ENCODE data around the gene CELSR1. TPM values are rescaled to one million over a fixed set of nuclear protein-coding genes. Genes with fewer than 3 reads are reported as not detected.

The CELSR1 gene
- total RNA-seq, 1 donor from 2014 or later: 16.0 TPM

DNA sequence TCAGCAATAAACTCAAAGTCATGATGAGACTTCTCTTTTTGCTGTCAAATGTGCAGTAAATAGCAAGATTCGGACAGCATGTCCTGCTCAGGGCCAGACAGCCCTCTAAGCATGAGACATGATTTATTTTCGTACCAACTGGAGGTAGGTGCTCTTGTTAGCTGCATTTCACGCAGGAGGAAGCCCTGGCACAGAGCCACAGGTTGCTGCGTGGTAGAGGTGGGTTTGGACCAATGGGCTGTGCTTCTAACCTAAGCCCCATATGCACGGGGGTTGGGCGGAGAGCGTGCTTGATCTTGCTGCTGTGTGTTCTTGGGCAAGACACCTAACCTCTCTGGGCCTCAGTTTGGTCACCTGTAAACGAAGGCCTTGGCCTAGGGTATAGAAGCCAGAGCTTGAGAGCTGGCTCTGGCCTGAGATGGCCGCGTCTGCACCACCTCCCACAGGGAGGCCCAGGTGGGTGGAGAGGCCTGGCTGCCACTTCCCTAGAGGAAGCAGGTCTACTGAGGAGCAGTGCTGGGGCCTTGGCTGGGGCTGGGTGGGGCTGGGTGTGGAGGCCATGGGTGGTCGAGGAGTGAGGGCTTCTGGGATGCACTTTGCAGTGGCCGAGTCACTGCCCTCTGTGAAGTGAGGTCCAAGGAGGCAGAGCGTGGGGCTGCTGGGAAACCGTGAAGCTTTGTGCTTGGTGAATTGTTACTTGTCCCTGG, 44.3 kb upstream of the CELSR1 start:
- Mint-ChIP-seq H3K27me3 (ENCODE audit: unreplicated experiment) (no peaks in the 10 kb centered on the region), H3K36me3 (ENCODE audit: unreplicated experiment) (no peaks in the 10 kb centered on the region), H3K27ac (ENCODE audit: unreplicated experiment) (no peak overlapping the region), H3K4me3 (ENCODE audit: unreplicated experiment) (no peak overlapping the region), H3K9me3 (ENCODE audit: unreplicated experiment) (no peaks in the 10 kb centered on the region), H3K4me1 (ENCODE audit: unreplicated experiment) (peaks cover 52% of the 10 kb centered on the region)
- TF ChIP-seq, protein P1, sequence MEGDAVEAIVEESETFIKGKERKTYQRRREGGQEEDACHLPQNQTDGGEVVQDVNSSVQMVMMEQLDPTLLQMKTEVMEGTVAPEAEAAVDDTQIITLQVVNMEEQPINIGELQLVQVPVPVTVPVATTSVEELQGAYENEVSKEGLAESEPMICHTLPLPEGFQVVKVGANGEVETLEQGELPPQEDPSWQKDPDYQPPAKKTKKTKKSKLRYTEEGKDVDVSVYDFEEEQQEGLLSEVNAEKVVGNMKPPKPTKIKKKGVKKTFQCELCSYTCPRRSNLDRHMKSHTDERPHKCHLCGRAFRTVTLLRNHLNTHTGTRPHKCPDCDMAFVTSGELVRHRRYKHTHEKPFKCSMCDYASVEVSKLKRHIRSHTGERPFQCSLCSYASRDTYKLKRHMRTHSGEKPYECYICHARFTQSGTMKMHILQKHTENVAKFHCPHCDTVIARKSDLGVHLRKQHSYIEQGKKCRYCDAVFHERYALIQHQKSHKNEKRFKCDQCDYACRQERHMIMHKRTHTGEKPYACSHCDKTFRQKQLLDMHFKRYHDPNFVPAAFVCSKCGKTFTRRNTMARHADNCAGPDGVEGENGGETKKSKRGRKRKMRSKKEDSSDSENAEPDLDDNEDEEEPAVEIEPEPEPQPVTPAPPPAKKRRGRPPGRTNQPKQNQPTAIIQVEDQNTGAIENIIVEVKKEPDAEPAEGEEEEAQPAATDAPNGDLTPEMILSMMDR (IDR thresholded peaks at IDR 0.05): no peak
- DNase-seq (ENCODE audit: extremely low spot score, unreplicated experiment): no peak

- Mint-ChIP-seq H3K36me3 (ENCODE audit: unreplicated experiment) (no peaks in the 10 kb centered on the region), H3K4me1 (ENCODE audit: unreplicated experiment) (peaks cover 54% of the 10 kb centered on the region), H3K9me3 (ENCODE audit: unreplicated experiment) (no peaks in the 10 kb centered on the region), H3K27me3 (ENCODE audit: unreplicated experiment) (no peaks in the 10 kb centered on the region), H3K4me3 (ENCODE audit: unreplicated experiment) (no peak overlapping the region), H3K27ac (ENCODE audit: unreplicated experiment) (no peak overlapping the region)
- TF ChIP-seq, protein P1 (IDR thresholded peaks at IDR 0.05): no peak
- no peak for DNase-seq (ENCODE audit: extremely low spot score, unreplicated experiment)
Measured at GRCh38 chr22:46580940-46581537, 43.6 kb upstream of the CELSR1 start.

DNA sequence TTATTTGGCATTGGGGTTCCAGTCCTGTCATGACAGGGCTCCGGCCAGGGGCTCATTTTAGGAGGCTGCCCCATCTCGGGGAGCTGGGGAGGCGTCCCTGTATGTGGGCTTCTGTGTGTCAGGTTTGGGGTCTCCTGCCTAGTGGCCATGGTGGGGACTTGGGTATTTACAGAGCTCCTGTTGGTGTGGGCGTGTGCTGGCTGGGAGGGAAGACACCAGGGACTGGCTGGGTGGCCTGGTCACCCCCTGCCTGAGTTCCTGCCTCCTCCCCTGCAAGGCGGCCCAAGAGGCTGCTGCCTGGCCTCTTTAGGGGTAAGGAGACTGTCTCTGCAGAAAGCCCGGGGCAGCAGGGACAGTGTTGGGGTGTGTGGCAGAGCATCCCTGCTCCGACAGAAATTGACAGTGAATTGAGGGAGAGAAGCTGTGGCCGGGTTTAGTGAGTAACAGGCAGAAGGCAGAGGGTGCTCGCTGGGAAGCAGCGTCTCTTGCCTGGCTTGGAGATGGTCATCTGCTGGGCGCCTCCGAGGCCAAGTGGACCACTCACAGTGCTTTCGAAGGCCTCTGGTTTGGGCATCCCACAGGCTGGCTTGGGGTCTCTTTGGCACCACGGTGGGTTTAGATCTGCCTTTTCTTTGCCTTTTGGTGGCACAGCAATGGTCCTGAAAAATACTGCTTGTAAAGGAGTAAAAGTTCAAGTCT, 42.5 kb upstream of the CELSR1 start:
- no peak overlapping the region for H3K4me3 Mint-ChIP-seq (ENCODE audit: unreplicated experiment)
- DNase-seq (ENCODE audit: extremely low spot score, unreplicated experiment): no peak
- no peaks in the 10 kb centered on the region for H3K9me3 Mint-ChIP-seq (ENCODE audit: unreplicated experiment)
- H3K36me3 Mint-ChIP-seq (ENCODE audit: unreplicated experiment): no peaks in the 10 kb centered on the region
- peak overlapping the region; percentile 57 for H3K27ac Mint-ChIP-seq (ENCODE audit: unreplicated experiment)
- H3K27me3 Mint-ChIP-seq (ENCODE audit: unreplicated experiment): no peaks in the 10 kb centered on the region
- H3K4me1 Mint-ChIP-seq (ENCODE audit: unreplicated experiment): peaks cover 58% of the 10 kb centered on the region
- TF ChIP-seq, protein P1 (IDR thresholded peaks at IDR 0.05): no peak

- H3K9me3 Mint-ChIP-seq (ENCODE audit: unreplicated experiment): no peaks in the 10 kb centered on the region
- peaks cover 49% of the 10 kb centered on the region for H3K4me1 Mint-ChIP-seq (ENCODE audit: unreplicated experiment)
- DNase-seq (ENCODE audit: extremely low spot score, unreplicated experiment): no peak
Measured at GRCh38 chr22:46578824-46579561, 41.6 kb upstream of the CELSR1 start.

More at GRCh38 chr22:46578824-46579561, 41.6 kb upstream of the CELSR1 start:
- H3K27ac Mint-ChIP-seq (ENCODE audit: unreplicated experiment): peak overlapping the region; percentile 46
- H3K27me3 Mint-ChIP-seq (ENCODE audit: unreplicated experiment): no peaks in the 10 kb centered on the region
- no peaks in the 10 kb centered on the region for H3K36me3 Mint-ChIP-seq (ENCODE audit: unreplicated experiment)
- H3K4me3 Mint-ChIP-seq (ENCODE audit: unreplicated experiment): peak overlapping the region; percentile 84
- TF ChIP-seq, protein P1 (IDR thresholded peaks at IDR 0.05): no peak
